ENCODE results near the gene SYNDIG1. TPM values are rescaled to one million over a fixed set of nuclear protein-coding genes. Genes with fewer than 3 reads are reported as not detected.

SYNDIG1 gene
- total RNA-seq, 6 experiments from 2014 or later, result not detected

GRCh38 chr20:24699321-24700165 is 230.1 kb downstream of the SYNDIG1 start:
- DNase-seq (peak in 1 of 3 donors; percentile 20), ATAC-seq (no peak)
- H3K27me3 ChIP-seq, result no peaks in the 10 kb centered on the region
- no peaks in the 10 kb centered on the region for H3K4me1 ChIP-seq
- intact Hi-C loops (cut with DNase I), result no loop called here
- H3K4me3 ChIP-seq, result no peak overlapping the region
- WGBS (ENCODE audit: insufficient coverage, low coverage, low lambda C conversion rate, missing lambda C conversion rate), result 60% methylated on average over 6 of the region's 8 CpGs
- H3K27ac ChIP-seq, result no peak overlapping the region
- H3K36me3 ChIP-seq, result no peaks in the 10 kb centered on the region
- H3K9me3 ChIP-seq, result no peaks in the 10 kb centered on the region
- TF ChIP-seq POLR2A (IDR thresholded peaks at IDR 0.05), result no peak
- TF ChIP-seq CTCF (IDR thresholded peaks at IDR 0.05), result no peak

DNA sequence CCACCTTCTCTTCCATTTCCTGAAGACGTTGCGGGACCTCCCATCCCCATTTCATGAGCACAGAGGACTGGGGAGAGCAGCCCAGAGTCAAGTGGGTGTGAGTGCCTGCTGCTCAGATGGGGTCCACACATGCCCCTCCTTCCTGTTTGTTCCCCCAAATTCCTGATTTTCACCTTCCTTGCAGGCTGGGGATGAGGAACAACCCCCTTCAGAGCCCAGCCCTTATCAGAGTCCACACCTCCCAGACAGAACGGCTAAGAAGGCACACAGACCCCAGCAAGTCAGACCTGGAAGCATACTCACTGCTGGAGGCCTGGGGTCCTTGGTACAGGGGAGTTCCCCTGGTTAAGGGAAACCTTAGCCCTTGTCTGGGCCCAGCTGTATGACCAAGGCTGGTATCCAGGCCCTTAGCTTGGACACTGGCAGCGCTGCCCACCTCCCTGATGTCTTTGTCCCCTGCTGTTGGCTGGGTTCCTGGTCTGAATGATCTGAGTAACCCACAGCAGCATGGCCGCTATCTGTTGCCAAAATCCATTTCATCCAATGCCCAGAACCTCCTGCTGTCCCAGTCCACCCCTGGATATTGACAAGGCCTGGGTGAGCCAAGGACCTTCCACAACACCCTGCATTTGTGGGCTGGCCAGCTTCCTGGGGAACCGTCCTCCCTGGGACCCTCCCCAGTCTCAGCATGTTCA is 230.9 kb downstream of the SYNDIG1 start:
- no peaks in the 10 kb centered on the region for H3K36me3 ChIP-seq
- H3K4me3 ChIP-seq, result no peak overlapping the region
- no peaks in the 10 kb centered on the region for H3K4me1 ChIP-seq
- DNase-seq (peak in 1 of 3 donors; percentile 28), ATAC-seq (no peak)
- TF ChIP-seq CTCF (IDR thresholded peaks at IDR 0.05), result no peak
- no peak for TF ChIP-seq POLR2A (IDR thresholded peaks at IDR 0.05)
- H3K27ac ChIP-seq, result no peak overlapping the region
- H3K9me3 ChIP-seq, result no peaks in the 10 kb centered on the region
- 83% methylated on average over 1 of the region's 6 CpGs for WGBS (ENCODE audit: insufficient coverage, low coverage, low lambda C conversion rate, missing lambda C conversion rate)
- intact Hi-C loops (cut with DNase I), result no loop called here
- no peaks in the 10 kb centered on the region for H3K27me3 ChIP-seq

DNA sequence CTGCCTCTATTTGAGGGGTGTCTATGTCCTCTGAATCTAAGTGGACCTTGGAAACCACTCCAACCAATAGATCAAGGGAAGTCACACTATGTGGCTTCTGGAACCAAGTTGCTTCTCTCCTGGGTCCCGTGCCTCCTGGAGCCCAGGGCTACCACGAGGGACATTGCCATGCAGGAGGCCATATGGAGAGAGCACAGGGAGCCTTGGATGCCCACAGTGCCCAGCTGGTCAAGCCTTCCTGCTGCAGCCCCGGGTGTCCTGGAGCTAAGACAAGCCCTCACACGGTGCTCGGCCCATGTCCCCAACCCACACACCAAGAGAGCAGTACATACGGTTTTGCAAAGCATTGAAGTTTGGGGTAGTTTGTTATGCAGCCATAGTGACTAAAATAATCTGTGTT is 231.6 kb downstream of the SYNDIG1 start:
- WGBS (ENCODE audit: insufficient coverage, low coverage, low lambda C conversion rate, missing lambda C conversion rate), result 73% methylated on average over 2 of the region's 6 CpGs
- TF ChIP-seq POLR2A (IDR thresholded peaks at IDR 0.05) (no peak), CTCF (IDR thresholded peaks at IDR 0.05) (no peak)
- Histone ChIP-seq H3K27ac (no peak overlapping the region), H3K27me3 (no peaks in the 10 kb centered on the region), H3K9me3 (no peaks in the 10 kb centered on the region), H3K4me3 (no peak overlapping the region), H3K36me3 (no peaks in the 10 kb centered on the region), H3K4me1 (no peaks in the 10 kb centered on the region)
- ATAC-seq, result no peak
- intact Hi-C loops (cut with DNase I), result no loop called here
- peak in 1 of 3 donors; percentile 15 for DNase-seq

DNA sequence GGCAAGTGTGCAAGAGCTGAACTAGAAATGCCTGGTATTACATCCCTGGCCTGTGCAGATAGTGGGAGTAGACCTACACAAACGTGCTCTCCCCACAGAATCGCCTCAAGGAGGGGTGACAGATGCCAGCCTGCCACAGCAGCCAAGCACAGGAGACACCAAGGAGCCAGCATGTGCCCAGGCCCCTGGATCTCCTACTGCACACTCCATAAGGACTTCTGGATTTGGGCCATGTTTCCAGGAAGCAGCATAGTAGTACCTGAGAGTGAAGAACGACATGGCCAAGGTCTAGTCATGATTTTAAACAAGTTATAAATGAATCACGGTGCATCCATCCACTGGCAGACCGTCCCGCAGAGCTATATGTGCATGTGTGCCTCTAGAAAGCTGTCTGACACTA is 232.2 kb downstream of the SYNDIG1 start:
- H3K27me3 ChIP-seq, result no peaks in the 10 kb centered on the region
- no peaks in the 10 kb centered on the region for H3K4me1 ChIP-seq
- DNase-seq (peak in 1 of 3 donors; percentile 19), ATAC-seq (no peak)
- TF ChIP-seq CTCF (IDR thresholded peaks at IDR 0.05) (no peak), POLR2A (IDR thresholded peaks at IDR 0.05) (no peak)
- H3K36me3 ChIP-seq, result no peaks in the 10 kb centered on the region
- intact Hi-C loops (cut with DNase I), result no loop called here
- WGBS (ENCODE audit: insufficient coverage, low coverage, low lambda C conversion rate, missing lambda C conversion rate), result 73% methylated on average over 6 of the region's 6 CpGs
- no peaks in the 10 kb centered on the region for H3K9me3 ChIP-seq
- H3K27ac ChIP-seq, result no peak overlapping the region
- H3K4me3 ChIP-seq, result no peak overlapping the region
